Umbilical cord (tissue), 2 donors: Measurements from ENCODE around the gene FGD5. TPM values are rescaled to one million over a fixed set of nuclear protein-coding genes. Genes with fewer than 3 reads are reported as not detected.
A peak's percentile ranks its signal among the peaks of the same experiment; 100 is the strongest.

Experiments used
- DNase-seq: peaks from one replicate; pipeline ENCODE4 v3.0.0-alpha.2; 2015; ENCODE audit warnings: low spot score
- total RNA-seq: library from RNA; depleted of rRNA; stranded (reverse); fragments of >200 nt; gene quantifications from one replicate; pipeline ENCODE4 v1.2.3, GENCODE V29; 2014; ENCODE audit warnings: low replicate concordance; ENCODE audit not compliant: insufficient read depth

FGD5 gene
- total RNA-seq, 1 donor from 2014 or later: 10.1 TPM

DNA sequence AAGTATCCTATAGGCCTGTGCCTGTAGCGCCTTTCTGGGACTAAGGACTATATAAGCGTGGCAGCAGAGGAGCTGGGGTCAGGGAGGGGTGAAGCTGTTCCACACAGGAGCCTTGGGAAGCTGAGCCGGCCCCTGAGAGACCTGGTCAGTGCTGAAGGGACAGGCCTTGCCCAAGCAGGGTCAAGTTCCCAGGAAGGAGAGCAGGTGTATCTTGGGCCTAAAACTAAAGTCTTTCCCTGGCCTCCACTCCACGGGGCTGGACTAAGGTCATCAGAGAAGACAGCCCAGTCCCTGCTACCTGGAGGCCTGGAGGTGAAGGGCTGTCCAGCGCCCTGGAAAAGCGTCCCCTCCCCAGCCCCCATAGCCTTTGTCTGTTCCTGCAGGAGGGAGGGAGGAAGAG, 104.7 kb downstream of the FGD5 start:
- no peak for DNase-seq

- peak; percentile 78 for DNase-seq
These were observed 107.2 kb downstream of the FGD5 start for GRCh38 chr3:14925729-14926591.

DNA sequence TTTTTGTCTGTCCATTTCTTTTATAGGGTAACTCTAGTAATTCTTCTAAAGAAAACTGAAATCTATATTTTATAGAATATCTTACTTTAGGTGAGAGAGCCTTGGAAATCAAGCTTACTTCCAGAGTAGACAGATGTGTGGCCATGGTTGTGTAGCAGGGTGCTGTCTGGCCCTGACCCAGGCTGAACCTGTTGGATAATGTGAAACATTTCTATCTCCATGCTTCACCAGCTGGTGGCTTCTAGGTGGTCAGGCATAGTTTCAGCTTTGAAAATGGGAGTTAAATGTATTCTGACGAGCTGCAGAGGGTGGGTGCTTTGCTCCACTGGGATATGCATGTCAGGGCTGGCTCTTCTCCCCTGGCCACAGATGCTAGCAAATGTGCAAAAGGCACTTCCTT, 107.8 kb downstream of the FGD5 start:
- DNase-seq: no peak

DNA sequence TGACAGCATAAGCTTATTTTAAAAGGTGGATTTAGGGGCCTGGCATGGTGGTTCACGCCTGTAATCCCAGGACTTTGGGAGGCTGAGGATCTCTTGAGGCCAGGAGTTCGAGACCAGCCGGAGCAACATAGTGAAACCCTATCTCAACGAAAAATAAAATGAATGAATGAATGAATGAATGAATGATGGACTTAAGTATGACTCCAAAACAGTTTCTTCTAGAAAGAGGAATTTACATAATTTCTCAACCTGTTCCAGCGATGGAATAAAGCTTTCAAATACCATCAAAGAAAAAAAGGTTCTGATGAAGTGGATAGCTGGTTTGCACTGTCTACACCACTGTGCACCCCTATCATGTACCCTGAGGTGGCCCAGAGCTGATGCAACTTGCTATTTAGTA, 108.5 kb downstream of the FGD5 start:
- DNase-seq: no peak

DNA sequence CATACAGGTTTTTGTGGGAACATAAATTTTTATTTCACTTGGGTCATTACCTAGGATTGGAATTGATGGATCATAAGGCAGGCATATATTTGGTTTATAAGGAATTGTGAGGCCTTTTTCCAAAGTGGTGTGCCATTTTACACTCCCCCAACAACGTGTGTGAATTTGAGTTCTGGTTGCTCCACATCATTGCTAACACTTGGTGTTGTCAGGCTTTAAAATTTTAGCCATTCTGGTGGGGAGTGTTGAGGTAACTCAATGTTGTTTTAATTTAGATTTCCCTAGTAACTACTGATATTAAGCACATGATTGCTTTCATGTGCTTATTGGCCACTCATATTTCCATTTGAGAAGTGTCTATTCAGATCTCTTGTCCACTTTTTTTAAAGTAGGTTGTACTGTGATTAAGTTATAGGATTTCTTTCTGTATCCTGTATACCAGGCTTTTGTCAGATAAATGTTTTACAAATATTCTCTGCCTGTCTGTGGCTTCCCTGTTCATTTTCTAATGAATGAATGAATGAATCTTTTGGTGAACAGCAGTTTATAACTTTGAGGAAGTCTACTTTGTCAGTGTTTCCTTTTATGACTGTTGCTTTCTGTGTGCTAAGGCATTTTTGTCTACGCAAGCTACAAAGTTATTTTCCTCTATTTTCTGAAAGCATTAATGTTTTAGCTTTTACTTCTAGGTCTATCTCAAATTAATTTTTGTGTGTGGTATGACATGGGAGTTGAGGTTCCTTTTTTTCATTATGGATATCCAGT, 110.7 kb downstream of the FGD5 start:
- no peak for DNase-seq

GRCh38 chr3:14933820-14934425, 115.2 kb downstream of the FGD5 start:
- DNase-seq: no peak

- DNase-seq: no peak
These were observed 117.0 kb downstream of the FGD5 start for GRCh38 chr3:14935592-14936345.

DNA sequence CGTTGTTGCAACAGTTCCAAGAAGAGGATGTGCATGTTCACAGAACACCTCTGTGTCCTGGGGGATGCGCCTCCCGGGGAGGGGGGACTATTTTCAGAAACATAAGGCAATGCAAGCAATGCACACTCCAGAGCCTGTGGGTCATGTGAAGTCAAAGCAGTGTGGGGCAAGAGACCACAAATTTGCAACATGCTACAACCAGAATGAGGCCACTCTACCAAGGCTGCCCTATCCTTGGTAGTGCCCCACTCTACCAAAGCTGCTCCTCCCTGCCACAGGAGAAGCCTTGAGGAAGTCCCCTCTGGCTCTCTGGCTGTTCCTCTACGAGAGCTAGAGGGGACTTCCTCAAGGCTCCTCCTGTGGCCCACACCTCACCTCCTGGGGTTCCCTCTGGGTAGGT, 120.2 kb downstream of the FGD5 start:
- no peak for DNase-seq

GRCh38 chr3:14941871-14942270, 123.1 kb downstream of the FGD5 start:
- DNase-seq: no peak

GRCh38 chr3:14943042-14943441, 124.3 kb downstream of the FGD5 start:
- DNase-seq: no peak

- DNase-seq: no peak
These were observed 127.5 kb downstream of the FGD5 start for GRCh38 chr3:14946236-14946635.

GRCh38 chr3:14946739-14947099, 128.0 kb downstream of the FGD5 start:
- no peak for DNase-seq

- DNase-seq: peak; percentile 89
These were observed 128.5 kb downstream of the FGD5 start, which contains the start of gene NR2C2 for GRCh38 chr3:14947100-14947885. Gene NR2C2 (plus strand): TSS chr3:14947583. CDS start chr3:15003915, 56,332 bp downstream.

DNA sequence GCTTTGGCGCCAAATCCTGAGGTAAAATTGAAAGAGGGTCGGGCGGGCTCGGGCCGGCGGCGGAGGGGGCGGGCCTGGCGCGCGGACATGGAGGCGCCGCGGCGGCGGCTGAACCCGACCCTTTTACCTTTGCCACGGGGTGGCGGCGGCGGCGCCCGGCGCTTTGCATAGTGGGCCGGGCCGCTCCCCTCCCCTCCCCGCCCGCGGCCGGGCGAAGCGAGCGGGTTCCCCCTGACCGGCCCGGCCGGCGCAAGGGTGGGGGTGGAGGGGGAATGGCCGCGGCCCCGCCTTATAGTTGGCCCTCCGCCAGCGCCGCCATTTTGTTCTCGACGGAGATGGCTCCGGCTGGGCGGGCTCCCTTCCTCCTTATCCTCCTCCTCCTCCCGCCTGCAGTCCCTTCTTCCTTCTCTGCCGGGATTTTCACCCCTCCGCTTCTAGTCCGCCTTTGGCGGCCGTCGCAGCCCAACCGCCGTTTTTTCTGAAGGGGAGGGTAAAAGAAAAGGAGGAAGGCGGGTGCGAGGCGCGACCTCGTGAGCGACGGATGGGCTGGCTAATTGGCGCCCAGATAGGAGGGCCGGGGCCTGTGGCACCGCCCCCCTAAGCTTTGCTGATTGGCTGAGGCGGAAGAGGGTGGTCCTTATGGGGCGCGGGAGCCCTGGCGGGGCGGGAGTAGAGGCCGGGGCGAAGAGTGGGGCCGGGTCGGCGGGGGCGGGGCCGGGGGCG, 129.3 kb downstream of the FGD5 start:
- DNase-seq: peak; percentile 99

DNA sequence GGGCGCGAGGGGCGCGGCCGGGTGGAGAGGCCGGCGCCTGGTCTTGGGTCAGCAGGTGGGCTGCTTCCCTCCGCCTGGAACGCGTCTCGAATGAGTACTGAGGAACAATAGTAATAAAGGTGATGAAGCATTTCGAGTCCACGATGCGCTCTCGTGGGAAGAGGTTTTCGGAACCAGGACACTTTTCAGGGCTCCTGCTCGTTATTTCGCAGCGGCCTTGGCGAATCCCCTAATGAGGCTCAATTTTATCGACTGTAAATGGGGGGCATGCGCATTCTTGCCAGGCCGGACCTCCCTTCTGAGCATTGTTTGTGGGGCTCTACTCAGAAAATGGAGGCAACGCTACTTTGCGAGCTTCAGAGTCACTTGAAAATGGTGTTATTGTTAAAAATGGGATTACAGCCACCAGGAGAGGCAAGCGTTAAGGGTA, 129.9 kb downstream of the FGD5 start:
- no peak for DNase-seq

- no peak for DNase-seq
These were observed 130.4 kb downstream of the FGD5 start for GRCh38 chr3:14949126-14949525.

GRCh38 chr3:14950274-14950673, 131.5 kb downstream of the FGD5 start:
- no peak for DNase-seq

- no peak for DNase-seq
These were observed 138.4 kb downstream of the FGD5 start for GRCh38 chr3:14957153-14957552.

GRCh38 chr3:14957925-14958324, 139.2 kb downstream of the FGD5 start:
- no peak for DNase-seq

GRCh38 chr3:14959359-14959943, 140.7 kb downstream of the FGD5 start:
- peak; percentile 45 for DNase-seq
